Mucosa of rectum (tissue), 2 donors: ENCODE data around the gene ADAMTS17.

Experiments
- H3K27ac ChIP-seq, 2 donors: one replicate each; pipeline ENCODE4 v1.7.0; 2013; ENCODE audit warnings: inconsistent platforms in 2 of 2, low read depth in 2 of 2, low read length in 2 of 2
- H3K27me3 ChIP-seq, 2 donors: one replicate each; pipeline ENCODE4 v1.7.0; 2013; ENCODE audit warnings: low read length in 2 of 2; ENCODE audit not compliant: control insufficient read depth in 2 of 2, insufficient read depth in 2 of 2
- H3K36me3 ChIP-seq, 2 donors: one replicate each; pipeline ENCODE4 v1.7.0; 2013; ENCODE audit warnings: low read length in 2 of 2; ENCODE audit not compliant: control insufficient read depth in 2 of 2, insufficient read depth in 2 of 2
- H3K4me1 ChIP-seq, 2 donors: one replicate each; pipeline ENCODE4 v1.7.0; 2013; ENCODE audit warnings: low read length in 2 of 2, mild to moderate bottlenecking in 1 of 2; ENCODE audit not compliant: control insufficient read depth in 2 of 2, insufficient read depth in 2 of 2
- H3K4me3 ChIP-seq, 2 donors: one replicate each; pipeline ENCODE4 v1.7.0; 2013; ENCODE audit warnings: low read length in 2 of 2
- H3K9ac ChIP-seq, 2 donors: one replicate each; pipeline ENCODE4 v1.7.0; 2013; ENCODE audit warnings: low read length in 2 of 2, low read depth in 1 of 2, mild to moderate bottlenecking in 1 of 2
- H3K9me3 ChIP-seq, 2 donors: one replicate each; pipeline ENCODE4 v1.7.0; 2013; ENCODE audit warnings: low read length in 2 of 2; ENCODE audit not compliant: control insufficient read depth in 2 of 2
- donor health status: healthy.
- donor health status: Normal muscosa, but diverticular disease.

The ADAMTS17 gene

DNA sequence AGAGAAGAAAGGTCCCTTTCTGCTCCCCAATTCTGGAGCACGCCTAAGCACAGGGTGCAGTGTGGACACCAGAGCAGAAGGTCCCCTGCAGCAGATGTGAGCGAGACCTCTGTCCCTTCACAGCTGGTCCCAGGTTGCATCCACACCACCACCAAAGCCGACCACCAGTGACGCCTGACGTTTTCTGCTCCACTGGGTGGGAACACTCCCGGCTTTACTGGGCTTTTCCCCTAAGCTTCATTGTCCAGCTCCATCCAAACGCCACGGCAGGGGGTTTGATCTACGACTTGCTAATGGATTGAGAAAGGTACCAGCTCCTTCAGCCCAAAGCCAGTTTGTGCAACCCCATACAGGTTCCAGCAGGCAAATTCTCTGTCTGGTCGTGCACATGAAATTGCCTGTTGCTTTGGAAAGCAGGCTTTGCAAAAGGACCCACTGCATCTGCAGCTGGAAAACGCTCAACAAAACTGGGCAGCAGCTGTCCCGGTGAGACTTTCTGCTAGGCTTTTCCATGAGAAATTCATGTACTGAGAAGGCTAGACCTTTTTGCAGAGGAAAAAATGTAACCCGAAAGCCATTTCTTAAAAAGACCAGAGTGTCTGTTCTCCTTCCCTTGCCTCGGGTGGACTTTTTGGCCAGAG lies 31.1 kb downstream of the ADAMTS17 start:
- H3K27ac ChIP-seq: no peak overlapping the region
- H3K36me3 ChIP-seq: no peaks in the 10 kb centered on the region
- H3K9me3 ChIP-seq: no peaks in the 10 kb centered on the region
- H3K9ac ChIP-seq: no peak overlapping the region
- no peaks in the 10 kb centered on the region for H3K4me1 ChIP-seq
- no peaks in the 10 kb centered on the region for H3K27me3 ChIP-seq
- no peak overlapping the region for H3K4me3 ChIP-seq

DNA sequence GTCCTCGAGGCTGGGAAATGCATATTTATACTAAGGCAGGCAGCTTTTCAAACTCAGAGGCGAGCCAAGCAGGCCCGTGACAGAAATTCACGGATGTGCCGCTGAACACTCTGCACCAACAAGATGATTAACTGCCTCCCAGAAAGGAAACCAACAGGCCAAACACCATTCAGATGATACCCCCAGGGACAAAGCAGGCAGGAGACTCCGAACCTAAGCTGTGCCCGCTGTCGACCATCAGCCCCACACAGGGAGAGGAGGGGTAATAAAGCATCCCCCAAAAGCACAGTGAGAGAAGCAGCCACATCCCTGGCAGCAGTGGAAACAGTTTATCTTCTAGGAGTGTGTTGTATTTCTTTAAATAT lies 31.8 kb downstream of the ADAMTS17 start:
- no peak overlapping the region for H3K27ac ChIP-seq
- no peaks in the 10 kb centered on the region for H3K27me3 ChIP-seq
- no peaks in the 10 kb centered on the region for H3K4me1 ChIP-seq
- no peak overlapping the region for H3K9ac ChIP-seq
- no peak overlapping the region for H3K4me3 ChIP-seq
- H3K9me3 ChIP-seq: no peaks in the 10 kb centered on the region
- no peaks in the 10 kb centered on the region for H3K36me3 ChIP-seq

DNA sequence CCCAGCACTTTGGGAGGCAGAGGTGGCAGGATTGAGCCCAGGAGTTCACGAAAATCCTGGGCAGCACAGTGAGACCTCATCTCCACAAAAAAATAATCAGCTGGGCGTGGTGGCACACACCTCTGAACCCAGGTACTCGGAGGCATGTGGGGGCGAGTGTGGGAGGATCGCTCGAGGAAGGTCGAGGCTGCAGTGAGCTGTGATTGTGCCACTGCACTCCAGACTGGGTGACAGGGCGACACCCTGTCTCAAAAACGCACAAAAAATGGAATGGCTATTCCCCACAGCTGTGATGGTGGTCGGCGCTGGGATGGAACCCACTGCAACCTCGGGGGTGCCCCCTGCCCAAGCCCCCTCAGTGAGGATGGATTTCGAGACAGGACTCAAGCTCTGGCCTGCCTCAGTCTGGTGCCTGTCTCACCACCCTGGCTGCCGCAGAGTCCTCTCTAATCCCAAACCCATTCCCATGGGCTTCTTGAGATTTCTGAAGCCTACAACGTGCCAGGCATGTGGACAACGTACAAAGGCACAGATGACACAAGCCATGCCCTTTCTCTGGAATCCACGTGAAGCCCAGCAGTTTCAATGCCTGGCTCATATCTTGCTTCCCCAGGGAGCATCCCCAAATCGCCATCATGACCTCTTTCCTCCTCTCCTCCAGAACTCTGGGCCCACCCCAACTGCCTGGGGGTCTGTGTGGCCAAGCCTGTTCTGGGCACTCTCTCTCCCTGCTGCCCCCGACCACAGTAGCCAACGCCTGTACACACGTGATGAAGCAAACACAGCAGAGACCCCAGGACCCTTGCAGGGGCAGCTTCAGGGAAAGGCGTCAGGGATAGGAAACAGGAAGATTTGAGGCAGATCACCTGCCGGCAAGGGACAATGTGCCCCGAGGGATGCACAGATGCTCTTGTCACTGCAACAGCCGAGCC lies 32.4 kb downstream of the ADAMTS17 start:
- H3K9ac ChIP-seq: no peak overlapping the region

DNA sequence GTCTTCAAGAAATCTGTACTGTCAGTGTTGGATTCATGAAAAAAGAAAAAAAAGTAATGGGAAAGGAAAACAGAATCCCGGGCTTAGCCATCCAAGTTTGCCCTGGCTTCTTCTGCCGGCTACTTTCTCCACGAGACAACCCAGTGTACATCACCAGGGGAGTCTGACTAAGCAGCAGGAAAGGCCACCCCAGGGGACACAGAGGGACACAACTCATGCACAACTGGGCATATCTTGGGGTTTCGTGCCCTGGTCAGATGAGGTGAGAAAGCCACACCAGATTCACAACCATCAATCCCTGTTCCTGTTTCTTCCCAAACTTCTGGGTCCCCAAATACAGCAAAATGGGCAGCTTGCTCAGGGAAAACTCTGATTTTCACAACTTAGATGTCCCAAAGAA lies 33.2 kb downstream of the ADAMTS17 start:
- Histone ChIP-seq H3K4me1 (no peaks in the 10 kb centered on the region), H3K27ac (no peak overlapping the region), H3K27me3 (no peaks in the 10 kb centered on the region), H3K9ac (no peak overlapping the region), H3K9me3 (no peaks in the 10 kb centered on the region), H3K36me3 (no peaks in the 10 kb centered on the region), H3K4me3 (no peak overlapping the region)

More for the DNA sequence above, 32.4 kb downstream of the ADAMTS17 start:
- H3K4me1 ChIP-seq: no peaks in the 10 kb centered on the region
- H3K4me3 ChIP-seq: no peak overlapping the region
- no peaks in the 10 kb centered on the region for H3K36me3 ChIP-seq
- H3K27ac ChIP-seq: no peak overlapping the region
- H3K27me3 ChIP-seq: no peaks in the 10 kb centered on the region
- H3K9me3 ChIP-seq: no peaks in the 10 kb centered on the region

DNA sequence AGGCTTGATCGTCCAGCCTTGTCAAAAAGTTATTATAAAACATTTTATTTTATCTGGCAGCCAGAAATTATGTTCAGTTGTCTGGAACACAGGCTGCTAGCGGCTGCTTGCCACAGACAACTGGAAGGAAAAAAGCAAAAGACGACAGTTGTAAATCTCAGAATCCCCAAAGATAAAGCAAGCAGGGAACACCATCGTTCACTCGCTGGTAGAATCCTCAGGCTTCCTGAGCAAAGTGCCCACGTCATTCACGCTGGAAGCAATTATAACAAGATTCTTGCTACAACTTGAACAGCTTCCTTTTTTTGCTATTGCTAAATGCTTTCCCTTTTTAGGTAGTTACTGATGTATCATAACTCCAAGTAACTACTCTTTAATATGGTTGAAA lies 33.6 kb downstream of the ADAMTS17 start:
- Histone ChIP-seq H3K9me3 (no peaks in the 10 kb centered on the region), H3K27me3 (no peaks in the 10 kb centered on the region), H3K36me3 (no peaks in the 10 kb centered on the region), H3K9ac (no peak overlapping the region), H3K27ac (no peak overlapping the region), H3K4me1 (no peaks in the 10 kb centered on the region), H3K4me3 (no peak overlapping the region)

DNA sequence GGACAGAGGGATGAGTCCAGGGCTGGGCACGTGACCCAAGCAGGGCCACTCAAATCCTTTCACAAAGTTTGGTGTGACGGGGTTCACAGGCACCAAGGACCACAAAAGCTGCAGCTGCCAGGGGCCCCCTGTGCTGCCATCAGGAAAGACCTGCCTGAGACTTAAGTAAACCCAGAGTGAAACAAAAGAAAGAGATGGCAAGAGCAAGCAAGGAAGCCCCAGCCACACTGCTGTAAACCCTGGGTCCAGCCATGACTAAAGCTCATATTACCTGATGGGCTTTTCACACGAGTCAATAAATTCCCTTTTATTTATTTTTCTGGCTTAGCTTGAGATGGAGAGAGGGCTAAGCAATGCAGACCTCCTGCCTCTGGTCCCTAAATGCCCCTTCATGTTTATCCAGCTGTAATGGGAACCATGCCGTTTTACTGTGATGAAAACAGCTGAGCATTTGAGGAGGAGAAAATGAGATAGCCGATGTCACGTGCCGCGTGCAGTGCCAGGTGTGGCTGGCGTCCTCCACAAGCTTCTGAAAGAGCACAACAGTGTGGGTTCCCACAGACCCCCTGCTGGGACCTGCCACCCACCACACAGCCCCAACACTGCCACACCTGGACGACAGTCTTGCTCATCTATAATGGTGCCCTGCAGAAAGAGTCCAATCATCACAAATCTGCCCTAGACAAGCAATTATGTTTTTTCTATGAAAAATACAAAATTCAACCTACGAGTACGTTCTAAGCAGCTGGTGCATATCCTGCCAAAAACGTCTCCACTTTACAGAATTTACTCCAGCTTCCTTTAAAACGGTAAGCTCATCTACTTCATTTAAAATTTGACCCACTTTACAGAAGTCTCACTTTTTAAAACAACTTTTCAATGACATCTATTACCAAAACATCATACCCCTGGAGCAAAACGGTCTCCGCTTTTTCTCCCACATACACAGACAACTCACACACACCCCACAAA lies 34.2 kb downstream of the ADAMTS17 start:
- no peak overlapping the region for H3K4me3 ChIP-seq
- H3K27ac ChIP-seq: no peak overlapping the region
- H3K4me1 ChIP-seq: no peaks in the 10 kb centered on the region
- no peak overlapping the region for H3K9ac ChIP-seq
- no peaks in the 10 kb centered on the region for H3K27me3 ChIP-seq
- H3K9me3 ChIP-seq: no peaks in the 10 kb centered on the region
- H3K36me3 ChIP-seq: no peaks in the 10 kb centered on the region

DNA sequence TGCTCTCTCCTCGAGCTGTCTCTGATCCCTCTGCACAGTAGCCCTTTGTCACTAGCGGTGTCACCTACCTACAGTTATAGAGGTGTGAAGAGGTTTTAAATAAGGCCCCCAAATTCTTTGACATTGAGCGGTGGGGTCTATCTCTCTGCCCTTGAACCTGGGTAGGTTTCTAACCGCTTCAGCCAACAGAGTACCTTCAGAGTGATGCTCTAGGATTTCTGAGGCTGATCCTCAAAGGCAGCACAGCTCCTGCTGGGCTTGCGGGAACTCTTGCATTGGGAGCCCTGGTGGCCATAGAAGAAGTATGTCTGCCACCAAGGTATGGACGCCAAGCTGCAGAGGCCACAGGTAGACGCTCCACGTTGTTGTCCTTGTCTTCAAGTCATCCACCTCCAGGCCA lies 35.7 kb downstream of the ADAMTS17 start:
- no peak overlapping the region for H3K4me3 ChIP-seq
- no peaks in the 10 kb centered on the region for H3K4me1 ChIP-seq
- H3K9ac ChIP-seq: no peak overlapping the region
- H3K36me3 ChIP-seq: no peaks in the 10 kb centered on the region
- H3K9me3 ChIP-seq: no peaks in the 10 kb centered on the region
- no peak overlapping the region for H3K27ac ChIP-seq
- no peaks in the 10 kb centered on the region for H3K27me3 ChIP-seq

DNA sequence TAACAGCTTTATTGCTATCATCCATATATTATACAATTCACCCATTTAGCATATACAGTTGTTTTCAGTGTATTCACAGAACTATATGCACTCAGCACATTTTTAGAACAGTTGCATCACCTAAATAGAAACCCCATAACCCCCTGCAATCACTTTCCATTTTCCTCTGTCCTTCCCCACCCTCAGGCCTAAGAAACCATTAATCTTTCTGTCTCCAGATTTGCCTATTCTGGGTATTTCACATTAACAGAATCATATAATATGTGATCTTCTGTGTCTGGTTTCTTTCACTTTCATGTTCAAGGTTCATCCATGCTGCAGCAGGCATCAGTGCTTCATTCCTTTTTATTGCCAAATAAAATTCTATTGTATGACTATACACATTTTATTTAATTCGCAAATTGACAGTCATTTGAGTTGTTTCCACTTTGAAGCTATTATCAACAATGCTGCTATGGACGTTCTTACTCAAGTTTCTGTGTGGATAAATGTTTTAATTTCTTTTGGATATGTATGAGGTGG lies 39.8 kb downstream of the ADAMTS17 start:
- H3K9ac ChIP-seq: no peak overlapping the region
- H3K36me3 ChIP-seq: no peaks in the 10 kb centered on the region
- no peaks in the 10 kb centered on the region for H3K4me1 ChIP-seq

DNA sequence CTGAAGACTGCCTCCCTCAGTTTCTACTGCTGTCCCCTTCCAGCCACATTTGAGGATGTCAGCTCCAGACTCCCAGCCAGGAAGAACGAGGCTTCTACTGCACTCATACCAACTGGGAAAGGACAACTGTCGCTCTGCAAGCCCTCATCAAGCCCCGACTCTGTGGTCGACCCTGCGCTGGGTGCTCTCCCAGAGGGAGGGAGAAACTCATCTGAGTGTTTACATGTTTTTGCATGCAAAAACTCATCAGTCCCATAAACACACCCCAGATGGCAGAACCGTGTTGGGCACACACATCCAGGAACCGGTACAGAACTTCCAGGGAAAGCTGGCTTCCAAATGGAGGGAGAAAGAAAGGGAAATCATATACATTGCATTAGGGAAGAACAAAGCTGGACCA lies 43.5 kb downstream of the ADAMTS17 start:
- no peaks in the 10 kb centered on the region for H3K27me3 ChIP-seq
- H3K9me3 ChIP-seq: no peaks in the 10 kb centered on the region
- H3K36me3 ChIP-seq: no peaks in the 10 kb centered on the region
- H3K4me1 ChIP-seq: no peaks in the 10 kb centered on the region
- no peak overlapping the region for H3K4me3 ChIP-seq
- no peak overlapping the region for H3K9ac ChIP-seq
- H3K27ac ChIP-seq: no peak overlapping the region

More for the DNA sequence above, 39.8 kb downstream of the ADAMTS17 start:
- no peaks in the 10 kb centered on the region for H3K27me3 ChIP-seq
- H3K27ac ChIP-seq: no peak overlapping the region
- H3K4me3 ChIP-seq: no peak overlapping the region
- H3K9me3 ChIP-seq: no peaks in the 10 kb centered on the region
